Measurements from ENCODE around the gene CNTN1.

CNTN1 gene

DNA sequence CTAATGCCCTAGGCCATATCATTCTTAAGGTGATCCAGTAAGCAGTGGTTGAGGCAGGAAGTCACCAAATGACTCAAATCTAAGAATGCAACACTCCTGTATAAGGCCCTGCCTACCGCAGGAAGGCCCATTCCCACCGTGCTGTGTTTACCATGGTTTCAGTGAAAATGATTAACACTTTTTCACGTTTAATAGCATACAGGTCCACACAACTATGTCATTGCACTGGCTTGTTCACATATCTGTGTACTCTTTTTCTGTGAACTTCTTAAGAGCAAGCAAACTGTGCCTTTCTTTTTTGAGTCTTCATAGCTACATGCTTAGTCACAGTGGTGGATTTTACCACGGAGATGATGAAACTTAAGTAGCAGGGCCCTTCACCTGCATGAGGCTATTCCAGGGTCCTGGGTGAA lies 214.9 kb downstream of the CNTN1 start:
- WGBS = 77% methylated on average over 4 of the region's 4 CpGs
- H3K36me3 ChIP-seq (ENCODE audit: control insufficient read depth in 1 of 2, insufficient read depth in 2 of 2, low read depth in 1 of 2, low read length in 2 of 2) = no peaks in the 10 kb centered on the region

GRCh38 chr12:40911676-40912075 lies 219.4 kb downstream of the CNTN1 start:
- Histone ChIP-seq H3K27ac (ENCODE audit: low read length, poor library complexity, severe bottlenecking) (no peak overlapping the region), H3K9me3 (ENCODE audit: control insufficient read depth, low read length) (no peaks in the 10 kb centered on the region)
- 91% methylated on average over 2 of the region's 3 CpGs for WGBS

More for the DNA sequence above, 214.9 kb downstream of the CNTN1 start:
- Histone ChIP-seq H3K9ac (ENCODE audit: low read length) (no peak overlapping the region), H2BK12ac (ENCODE audit: low read length in 2 of 2) (no peak overlapping the region), H3K27ac (ENCODE audit: low read length, poor library complexity, severe bottlenecking) (no peak overlapping the region), H3K4me2 (ENCODE audit: low read length, poor library complexity, severe bottlenecking) (no peak overlapping the region), H4K8ac (ENCODE audit: low read length) (no peak overlapping the region), H2BK15ac (ENCODE audit: low read depth, poor library complexity, severe bottlenecking) (no peak overlapping the region), H4K91ac (ENCODE audit: low read length) (no peak overlapping the region), H2BK120ac (ENCODE audit: low read depth, low read length) (no peak overlapping the region), H3K79me1 (replicated peaks; ENCODE audit: low read length, poor library complexity, severe bottlenecking) (no peaks in the 10 kb centered on the region), H3K14ac (ENCODE audit: low read length in 2 of 2) (no peak overlapping the region), H3K27me3 (ENCODE audit: control insufficient read depth in 1 of 2, insufficient read depth in 1 of 2, low read length in 2 of 2) (no peaks in the 10 kb centered on the region), H3K4ac (ENCODE audit: low read depth in 1 of 2, low read length in 2 of 2) (no peak overlapping the region), H2AK5ac (ENCODE audit: low read length, severe bottlenecking) (no peak overlapping the region), H2BK5ac (ENCODE audit: low read depth, low read length, poor library complexity, severe bottlenecking) (no peak overlapping the region), H3K9me3 (ENCODE audit: control insufficient read depth, low read length) (no peaks in the 10 kb centered on the region), H3K23ac (ENCODE audit: low read length in 2 of 2) (no peak overlapping the region), H3K18ac (ENCODE audit: low read depth in 1 of 2, low read length in 2 of 2) (no peak overlapping the region), H3K4me3 (ENCODE audit: insufficient read depth in 1 of 2, low read depth in 1 of 2, low read length in 2 of 2) (no peak overlapping the region), H3K4me1 (ENCODE audit: control insufficient read depth, insufficient read depth, low read depth, low read length) (no peaks in the 10 kb centered on the region), H2AFZ (ENCODE audit: low read depth, low read length) (no peak overlapping the region)
- peak; percentile 1 for DNase-seq

DNA sequence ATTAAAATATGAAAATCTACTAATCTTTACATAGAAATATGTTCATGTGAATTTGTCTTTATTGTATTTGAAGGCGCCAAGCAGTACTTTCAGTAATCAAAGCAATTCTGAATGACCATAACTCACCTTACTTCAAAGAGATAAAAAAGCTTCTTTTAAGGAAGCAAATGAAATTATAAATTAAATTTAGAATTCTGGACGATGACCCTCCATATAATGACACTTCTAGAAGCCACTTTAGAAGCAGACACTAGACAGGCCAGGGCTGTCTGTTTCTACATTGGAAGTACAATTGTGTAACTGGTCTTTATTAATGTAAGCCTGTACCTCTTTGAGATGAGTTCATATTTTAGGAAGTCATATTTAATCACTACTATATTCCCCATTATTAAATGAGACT lies 222.9 kb downstream of the CNTN1 start:
- Histone ChIP-seq H3K79me1 (replicated peaks; ENCODE audit: low read length, poor library complexity, severe bottlenecking) (no peaks in the 10 kb centered on the region), H2BK120ac (ENCODE audit: low read depth, low read length) (no peak overlapping the region), H3K23ac (ENCODE audit: low read length in 2 of 2) (no peak overlapping the region), H3K4me2 (ENCODE audit: low read length, poor library complexity, severe bottlenecking) (no peak overlapping the region), H4K8ac (ENCODE audit: low read length) (no peak overlapping the region), H2BK12ac (ENCODE audit: low read length in 2 of 2) (no peak overlapping the region), H2BK5ac (ENCODE audit: low read depth, low read length, poor library complexity, severe bottlenecking) (no peak overlapping the region), H3K27me3 (ENCODE audit: control insufficient read depth in 1 of 2, insufficient read depth in 1 of 2, low read length in 2 of 2) (no peaks in the 10 kb centered on the region), H2AK5ac (ENCODE audit: low read length, severe bottlenecking) (no peak overlapping the region), H2BK15ac (ENCODE audit: low read depth, poor library complexity, severe bottlenecking) (no peak overlapping the region), H3K9me3 (ENCODE audit: control insufficient read depth, low read length) (no peaks in the 10 kb centered on the region), H3K14ac (ENCODE audit: low read length in 2 of 2) (no peak overlapping the region), H3K4me3 (ENCODE audit: insufficient read depth in 1 of 2, low read depth in 1 of 2, low read length in 2 of 2) (no peak overlapping the region), H4K91ac (ENCODE audit: low read length) (no peak overlapping the region), H3K9ac (ENCODE audit: low read length) (no peak overlapping the region), H3K27ac (ENCODE audit: low read length, poor library complexity, severe bottlenecking) (no peak overlapping the region), H3K4ac (ENCODE audit: low read depth in 1 of 2, low read length in 2 of 2) (no peak overlapping the region), H3K36me3 (ENCODE audit: control insufficient read depth in 1 of 2, insufficient read depth in 2 of 2, low read depth in 1 of 2, low read length in 2 of 2) (no peaks in the 10 kb centered on the region), H3K18ac (ENCODE audit: low read depth in 1 of 2, low read length in 2 of 2) (no peak overlapping the region), H2AFZ (ENCODE audit: low read depth, low read length) (no peak overlapping the region), H3K4me1 (ENCODE audit: control insufficient read depth, insufficient read depth, low read depth, low read length) (no peaks in the 10 kb centered on the region)
- no peak for DNase-seq
- WGBS = no CpG with 5 or more reads among the region's 2 CpGs

More at GRCh38 chr12:40911676-40912075, 219.4 kb downstream of the CNTN1 start:
- no peaks in the 10 kb centered on the region for H3K27me3 ChIP-seq (ENCODE audit: control insufficient read depth in 1 of 2, insufficient read depth in 1 of 2, low read length in 2 of 2)
- no peak overlapping the region for H4K8ac ChIP-seq (ENCODE audit: low read length)
- H4K91ac ChIP-seq (ENCODE audit: low read length) = no peak overlapping the region
- no peak for DNase-seq
- H3K4me3 ChIP-seq (ENCODE audit: insufficient read depth in 1 of 2, low read depth in 1 of 2, low read length in 2 of 2) = no peak overlapping the region
- no peak overlapping the region for H3K4ac ChIP-seq (ENCODE audit: low read depth in 1 of 2, low read length in 2 of 2)
- no peak overlapping the region for H3K14ac ChIP-seq (ENCODE audit: low read length in 2 of 2)
- H3K18ac ChIP-seq (ENCODE audit: low read depth in 1 of 2, low read length in 2 of 2) = no peak overlapping the region
- H3K36me3 ChIP-seq (ENCODE audit: control insufficient read depth in 1 of 2, insufficient read depth in 2 of 2, low read depth in 1 of 2, low read length in 2 of 2) = no peaks in the 10 kb centered on the region
- no peak overlapping the region for H2BK5ac ChIP-seq (ENCODE audit: low read depth, low read length, poor library complexity, severe bottlenecking)
- H2BK120ac ChIP-seq (ENCODE audit: low read depth, low read length) = no peak overlapping the region
- H3K4me1 ChIP-seq (ENCODE audit: control insufficient read depth, insufficient read depth, low read depth, low read length) = no peaks in the 10 kb centered on the region
- no peak overlapping the region for H3K9ac ChIP-seq (ENCODE audit: low read length)
- H2BK12ac ChIP-seq (ENCODE audit: low read length in 2 of 2) = no peak overlapping the region
- H3K79me1 ChIP-seq (replicated peaks; ENCODE audit: low read length, poor library complexity, severe bottlenecking) = no peaks in the 10 kb centered on the region
- H2AFZ ChIP-seq (ENCODE audit: low read depth, low read length) = no peak overlapping the region
- no peak overlapping the region for H3K23ac ChIP-seq (ENCODE audit: low read length in 2 of 2)
- no peak overlapping the region for H2BK15ac ChIP-seq (ENCODE audit: low read depth, poor library complexity, severe bottlenecking)
- H3K4me2 ChIP-seq (ENCODE audit: low read length, poor library complexity, severe bottlenecking) = no peak overlapping the region
- no peak overlapping the region for H2AK5ac ChIP-seq (ENCODE audit: low read length, severe bottlenecking)

- Histone ChIP-seq H2BK12ac (ENCODE audit: low read length in 2 of 2) (no peak overlapping the region), H2BK120ac (ENCODE audit: low read depth, low read length) (no peak overlapping the region), H3K23ac (ENCODE audit: low read length in 2 of 2) (no peak overlapping the region), H2BK15ac (ENCODE audit: low read depth, poor library complexity, severe bottlenecking) (no peak overlapping the region), H4K91ac (ENCODE audit: low read length) (no peak overlapping the region), H2BK5ac (ENCODE audit: low read depth, low read length, poor library complexity, severe bottlenecking) (no peak overlapping the region), H3K4me1 (ENCODE audit: control insufficient read depth, insufficient read depth, low read depth, low read length) (no peaks in the 10 kb centered on the region), H3K14ac (ENCODE audit: low read length in 2 of 2) (no peak overlapping the region), H3K4me2 (ENCODE audit: low read length, poor library complexity, severe bottlenecking) (no peak overlapping the region), H3K4me3 (ENCODE audit: insufficient read depth in 1 of 2, low read depth in 1 of 2, low read length in 2 of 2) (no peak overlapping the region), H3K9me3 (ENCODE audit: control insufficient read depth, low read length) (no peaks in the 10 kb centered on the region), H2AK5ac (ENCODE audit: low read length, severe bottlenecking) (no peak overlapping the region), H3K4ac (ENCODE audit: low read depth in 1 of 2, low read length in 2 of 2) (no peak overlapping the region), H4K8ac (ENCODE audit: low read length) (no peak overlapping the region), H3K27ac (ENCODE audit: low read length, poor library complexity, severe bottlenecking) (no peak overlapping the region), H3K79me1 (replicated peaks; ENCODE audit: low read length, poor library complexity, severe bottlenecking) (no peaks in the 10 kb centered on the region), H3K27me3 (ENCODE audit: control insufficient read depth in 1 of 2, insufficient read depth in 1 of 2, low read length in 2 of 2) (no peaks in the 10 kb centered on the region), H3K36me3 (ENCODE audit: control insufficient read depth in 1 of 2, insufficient read depth in 2 of 2, low read depth in 1 of 2, low read length in 2 of 2) (no peaks in the 10 kb centered on the region), H3K18ac (ENCODE audit: low read depth in 1 of 2, low read length in 2 of 2) (no peak overlapping the region), H2AFZ (ENCODE audit: low read depth, low read length) (no peak overlapping the region), H3K9ac (ENCODE audit: low read length) (no peak overlapping the region)
- no peak for DNase-seq
- WGBS = 86% methylated on average over 6 of the region's 6 CpGs
These were observed 225.3 kb downstream of the CNTN1 start for GRCh38 chr12:40917561-40917960.

All from mesenchymal stem cell (in vitro differentiated cells and primary cell).